Loucy (cell line): ENCODE results near the gene ZSWIM4.

Experiments
- H2AFZ ChIP-seq: fragments of 200-600 bp; sonication (generic); 2 replicates; pipeline ENCODE4 v1.6.0; 2016; ENCODE audit warnings: antibody characterized with exemption, mild to moderate bottlenecking, low read length, moderate library complexity
- H3F3A ChIP-seq: fragments of 200-600 bp; 2 replicates; pipeline ENCODE4 v1.6.0; 2016; ENCODE audit warnings: antibody characterized with exemption, low read depth, mild to moderate bottlenecking
- H3K27me3 ChIP-seq: fragments of 200-600 bp; sonication (generic); 2 replicates; pipeline ENCODE4 v1.6.1; 2014; ENCODE audit warnings: low read length, mild to moderate bottlenecking; ENCODE audit not compliant: insufficient read depth, poor library complexity, severe bottlenecking
- H3K36me3 ChIP-seq: fragments of 200-600 bp; sonication (generic); 2 replicates; pipeline ENCODE4 v1.6.1; 2016; ENCODE audit warnings: low read length; ENCODE audit not compliant: insufficient read depth
- H3K4me1 ChIP-seq: fragments of 200-600 bp; sonication (generic); 2 replicates; pipeline ENCODE4 v1.5.1; 2014; ENCODE audit warnings: low read length, mild to moderate bottlenecking; ENCODE audit not compliant: insufficient read depth, poor library complexity, severe bottlenecking
- H3K4me2 ChIP-seq: fragments of 200-600 bp; sonication (generic); 2 replicates; pipeline ENCODE4 v1.6.0; 2014; ENCODE audit warnings: antibody characterized with exemption, low read length, low read depth, mild to moderate bottlenecking; ENCODE audit not compliant: poor library complexity, severe bottlenecking
- H3K4me3 ChIP-seq: fragments of 200-600 bp; sonication (generic); 2 replicates; pipeline ENCODE4 v1.5.1; 2014; ENCODE audit warnings: low read length, mild to moderate bottlenecking, mixed read lengths; ENCODE audit not compliant: poor library complexity, severe bottlenecking
- H3K79me2 ChIP-seq: fragments of 200-600 bp; sonication (generic); 2 replicates; pipeline ENCODE4 v1.6.1; 2014; ENCODE audit warnings: low read length; ENCODE audit not compliant: insufficient read depth
- H3K9ac ChIP-seq: fragments of 200-600 bp; sonication (generic); 2 replicates; pipeline ENCODE4 v1.6.0; 2014; ENCODE audit warnings: mild to moderate bottlenecking, low read depth, low read length, moderate library complexity; ENCODE audit not compliant: poor library complexity, severe bottlenecking
- H3K9me2 ChIP-seq: fragments of 200-600 bp; sonication (generic); replicated peaks from 2 replicates; pipeline ENCODE4 v1.6.1; 2016; ENCODE audit warnings: low read depth, low read length, mixed read lengths
- H3K9me3 ChIP-seq: fragments of 200-600 bp; sonication (generic); 2 replicates; pipeline ENCODE4 v1.6.1; 2014; ENCODE audit warnings: mild to moderate bottlenecking, antibody characterized with exemption, low read length, low read depth; ENCODE audit not compliant: insufficient read depth
- H4K20me1 ChIP-seq: fragments of 200-600 bp; sonication (generic); 2 replicates; pipeline ENCODE4 v1.6.0; 2014; ENCODE audit warnings: antibody characterized with exemption, low read length, mild to moderate bottlenecking; ENCODE audit not compliant: insufficient read depth, poor library complexity, severe bottlenecking
- EZH2phosphoT487 ChIP-seq: fragments of 200-600 bp; IDR thresholded peaks from 2 replicates; pipeline ENCODE4 v1.6.1; 2018; ENCODE audit warnings: antibody characterized with exemption, mild to moderate bottlenecking, moderate library complexity, borderline replicate concordance
- TF ChIP-seq, protein P1 (sequence below): fragments of 200-600 bp; sonication (generic); conservative IDR thresholded peaks from 2 replicates; pipeline ENCODE4 v1.5.1; 2014; ENCODE audit warnings: mild to moderate bottlenecking, antibody characterized with exemption, low read length

The ZSWIM4 gene

DNA sequence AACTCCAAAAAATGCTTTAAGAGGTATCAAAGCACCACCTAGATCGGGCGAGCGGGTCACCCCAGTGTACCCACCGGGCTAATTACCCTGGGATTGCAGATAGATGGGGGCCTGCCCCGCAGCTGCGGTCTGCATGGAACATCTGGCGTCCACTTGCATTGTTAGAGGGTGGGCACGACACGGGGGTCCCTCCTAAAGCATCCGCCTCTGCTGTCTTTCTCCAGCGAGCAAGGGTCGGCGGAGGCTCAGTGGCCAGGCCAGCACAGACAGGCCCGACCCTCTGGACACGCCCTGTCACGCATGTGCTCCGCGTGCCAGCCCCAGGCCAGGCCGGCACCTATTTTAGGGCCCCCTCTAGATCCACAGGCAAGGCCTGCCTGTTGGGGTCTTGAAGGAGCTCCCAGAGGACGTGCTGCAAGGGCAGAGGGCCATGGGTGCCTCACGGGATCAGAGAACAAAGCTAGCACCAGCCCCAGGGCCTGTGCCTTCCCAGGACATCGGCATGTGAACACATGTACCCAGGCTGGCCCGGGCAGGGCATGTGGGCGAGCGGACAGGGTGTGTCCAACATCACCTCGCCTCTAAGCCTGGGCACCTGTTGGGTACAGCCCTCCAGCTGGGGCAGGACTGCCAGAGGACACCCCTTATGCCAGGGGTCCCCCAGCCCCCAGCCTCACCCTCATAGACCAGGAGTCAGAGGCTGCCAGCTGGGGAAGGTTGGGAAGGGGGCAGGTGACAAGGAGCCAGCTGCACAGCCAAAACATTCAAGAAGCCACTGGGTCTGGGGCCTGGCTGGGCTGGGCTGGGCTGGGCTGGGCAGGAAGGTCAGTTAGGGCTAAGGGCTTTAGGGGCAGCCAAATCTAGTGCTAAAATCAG lies 46.1 kb downstream of the ZSWIM4 start:
- peaks cover 61% of the 10 kb centered on the region for H3K79me2 ChIP-seq
- H3F3A ChIP-seq = peaks cover 5% of the 10 kb centered on the region

DNA sequence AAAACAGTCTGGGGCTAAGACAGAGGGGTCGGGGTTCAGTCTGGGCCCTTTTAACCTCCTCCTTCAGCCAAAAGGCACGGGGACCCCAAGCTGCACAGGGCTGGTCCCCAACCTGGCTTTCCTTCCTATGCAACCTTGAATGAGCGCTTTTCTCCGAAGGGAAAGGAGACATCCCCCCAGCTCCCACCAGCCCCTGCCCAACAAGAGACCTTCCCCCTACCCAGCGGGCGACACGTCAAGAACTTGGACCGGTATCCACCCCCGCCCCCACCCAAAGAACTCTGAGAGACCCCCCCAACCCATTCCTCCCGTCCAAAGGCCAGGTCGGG lies 46.7 kb downstream of the ZSWIM4 start:
- H2AFZ ChIP-seq = no peak overlapping the region
- H3K9me2 ChIP-seq = no peaks in the 10 kb centered on the region
- 0 out of 2 replicates have a peak, but pooled peaks cover 3% of the 10 kb centered on the region for H3F3A ChIP-seq
- peak overlapping the region; percentile 98 for H3K9ac ChIP-seq
- peaks cover 70% of the 10 kb centered on the region for H3K4me1 ChIP-seq
- H3K4me2 ChIP-seq = peak overlapping the region; percentile 80
- peaks cover 61% of the 10 kb centered on the region for H3K79me2 ChIP-seq
- H3K36me3 ChIP-seq = no peaks in the 10 kb centered on the region
- TF ChIP-seq EZH2phosphoT487 = no peak
- TF ChIP-seq, protein P1, sequence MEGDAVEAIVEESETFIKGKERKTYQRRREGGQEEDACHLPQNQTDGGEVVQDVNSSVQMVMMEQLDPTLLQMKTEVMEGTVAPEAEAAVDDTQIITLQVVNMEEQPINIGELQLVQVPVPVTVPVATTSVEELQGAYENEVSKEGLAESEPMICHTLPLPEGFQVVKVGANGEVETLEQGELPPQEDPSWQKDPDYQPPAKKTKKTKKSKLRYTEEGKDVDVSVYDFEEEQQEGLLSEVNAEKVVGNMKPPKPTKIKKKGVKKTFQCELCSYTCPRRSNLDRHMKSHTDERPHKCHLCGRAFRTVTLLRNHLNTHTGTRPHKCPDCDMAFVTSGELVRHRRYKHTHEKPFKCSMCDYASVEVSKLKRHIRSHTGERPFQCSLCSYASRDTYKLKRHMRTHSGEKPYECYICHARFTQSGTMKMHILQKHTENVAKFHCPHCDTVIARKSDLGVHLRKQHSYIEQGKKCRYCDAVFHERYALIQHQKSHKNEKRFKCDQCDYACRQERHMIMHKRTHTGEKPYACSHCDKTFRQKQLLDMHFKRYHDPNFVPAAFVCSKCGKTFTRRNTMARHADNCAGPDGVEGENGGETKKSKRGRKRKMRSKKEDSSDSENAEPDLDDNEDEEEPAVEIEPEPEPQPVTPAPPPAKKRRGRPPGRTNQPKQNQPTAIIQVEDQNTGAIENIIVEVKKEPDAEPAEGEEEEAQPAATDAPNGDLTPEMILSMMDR = no peak
- peak overlapping the region; percentile 87 for H3K4me3 ChIP-seq
- H3K27me3 ChIP-seq = no peaks in the 10 kb centered on the region
- H3K9me3 ChIP-seq = no peaks in the 10 kb centered on the region
- H4K20me1 ChIP-seq = peaks cover 12% of the 10 kb centered on the region

More for the DNA sequence above, 46.1 kb downstream of the ZSWIM4 start:
- no peak for TF ChIP-seq EZH2phosphoT487
- TF ChIP-seq, protein P1 = no peak
- Histone ChIP-seq H3K4me2 (peak overlapping the region; percentile 80), H3K9ac (peak overlapping the region; percentile 98), H3K9me2 (no peaks in the 10 kb centered on the region), H3K9me3 (no peaks in the 10 kb centered on the region), H3K4me1 (peaks cover 69% of the 10 kb centered on the region), H3K27me3 (no peaks in the 10 kb centered on the region), H3K4me3 (peak overlapping the region; percentile 87), H3K36me3 (no peaks in the 10 kb centered on the region), H4K20me1 (peaks cover 12% of the 10 kb centered on the region), H2AFZ (no peak overlapping the region)

DNA sequence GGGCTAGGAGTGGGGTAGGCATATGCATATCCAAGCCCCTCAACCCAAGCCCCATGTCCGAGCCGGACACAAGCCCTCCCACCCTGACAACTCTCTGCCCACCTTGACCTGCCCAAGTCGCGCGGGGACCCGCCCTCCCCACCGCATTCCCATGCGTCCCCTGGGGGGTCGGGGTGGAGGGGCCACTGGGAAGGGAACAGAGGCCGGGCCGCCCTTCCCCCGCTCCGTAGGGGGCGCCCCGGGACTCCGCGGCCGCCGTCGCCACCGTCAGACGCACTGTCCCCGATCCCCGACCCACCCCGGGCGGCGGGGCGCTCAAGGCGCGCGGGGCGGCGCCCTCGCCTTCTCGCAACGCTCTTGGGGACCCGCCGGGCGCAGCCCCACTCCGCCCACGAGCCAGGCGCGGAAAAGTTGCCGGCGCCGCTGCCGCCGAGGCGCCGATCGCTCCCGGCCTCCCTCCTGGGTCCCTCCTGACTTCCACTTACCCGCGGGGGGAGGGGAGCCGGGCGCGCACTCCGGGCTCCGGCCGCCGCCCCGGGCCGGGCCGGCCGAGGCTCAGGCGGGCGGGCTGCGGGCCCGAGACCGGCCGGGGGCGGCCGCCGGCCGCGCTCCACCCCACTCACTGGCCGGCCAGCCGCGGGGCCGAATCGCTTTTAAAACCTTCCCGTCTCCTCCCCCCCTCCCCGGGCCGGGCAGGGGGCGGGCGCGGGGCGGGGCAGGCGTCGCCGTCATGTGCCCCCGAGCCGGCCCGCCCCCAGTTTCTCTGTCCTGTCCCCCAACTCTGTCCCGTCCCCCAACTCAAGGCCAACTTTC lies 47.3 kb downstream of the ZSWIM4 start:
- Histone ChIP-seq H3K27me3 (no peaks in the 10 kb centered on the region), H4K20me1 (peaks cover 12% of the 10 kb centered on the region), H3K9me3 (no peaks in the 10 kb centered on the region), H3K79me2 (peaks cover 56% of the 10 kb centered on the region), H3F3A (0 out of 2 replicates have a peak, but pooled peaks cover 3% of the 10 kb centered on the region), H3K4me1 (peaks cover 68% of the 10 kb centered on the region), H3K36me3 (no peaks in the 10 kb centered on the region), H3K4me2 (peak overlapping the region; percentile 80), H3K9ac (peak overlapping the region; percentile 98), H3K9me2 (no peaks in the 10 kb centered on the region), H3K4me3 (peak overlapping the region; percentile 87), H2AFZ (0 out of 2 replicates have a peak overlapping the region, but pooled peaks have one; percentile 18)
- TF ChIP-seq, protein P1 = peak; percentile 19; the same call in 1 of the 2 replicates
- TF ChIP-seq EZH2phosphoT487 = no peak
